Neural progenitor cell (in vitro differentiated cells): ENCODE results near the gene PHF23.

Experiments used
- CTCF ChIP-seq: fragments of 200-600 bp; sonication (generic); IDR thresholded peaks from 2 replicates; pipeline ENCODE4 v1.5.1; 2017; ENCODE audit warnings: antibody characterized with exemption, mild to moderate bottlenecking
- EZH2 ChIP-seq: fragments of 200-600 bp; sonication (generic); IDR thresholded peaks from 2 replicates; pipeline ENCODE4 v1.6.1; 2017; ENCODE audit warnings: antibody characterized with exemption, mild to moderate bottlenecking, moderate library complexity
- EZH2phosphoT487 ChIP-seq: fragments of 200-600 bp; sonication (generic); IDR thresholded peaks from 2 replicates; pipeline ENCODE4 v1.6.1; 2017; ENCODE audit warnings: antibody characterized with exemption

- no peak for TF ChIP-seq CTCF
- TF ChIP-seq EZH2, result no peak
- no peak for TF ChIP-seq EZH2phosphoT487
These were observed 21.6 kb upstream of the PHF23 start for GRCh38 chr17:7260651-7261378.
